Spleen (tissue), 11 donors: ENCODE results near the gene TNS4. TPM values are rescaled to one million over a fixed set of nuclear protein-coding genes. Genes with fewer than 3 reads are reported as not detected.
A peak's percentile ranks its signal among the peaks of the same experiment; 100 is the strongest.

Experiments used
- DNase-seq: peaks from one replicate; pipeline ENCODE4 v3.0.0-alpha.2; 2020
- H3K27ac ChIP-seq, 8 donors: fragments of 200-600 bp; sonication (generic) in 7 of 8; 1 replicate in 4 of 8; 2 replicates in 4 of 8; pipeline versions ENCODE4 v1.5.0 to v1.8.0; 2016 to 2021; ENCODE audit warnings: inconsistent platforms in 4 of 8, mild to moderate bottlenecking in 4 of 8, moderate library complexity in 1 of 8
- H3K27me3 ChIP-seq, 7 donors: fragments of 200-600 bp; sonication (generic) in 6 of 7; replicated peaks in 1 of 7; 1 replicate in 4 of 7; 2 replicates in 3 of 7; pipeline versions ENCODE4 v1.5.0 to v1.8.0; 2016 to 2021; ENCODE audit warnings: inconsistent platforms in 3 of 7, mild to moderate bottlenecking in 1 of 7
- H3K36me3 ChIP-seq, 6 donors: fragments of 200-600 bp; sonication (generic) in 5 of 6; 1 replicate in 4 of 6; 2 replicates in 2 of 6; pipeline versions ENCODE4 v1.5.0 to v1.8.0; 2016 to 2021; ENCODE audit warnings: inconsistent platforms in 2 of 6
- H3K4me1 ChIP-seq, 6 donors: fragments of 200-600 bp; sonication (generic) in 5 of 6; 1 replicate in 3 of 6; 2 replicates in 3 of 6; pipeline versions ENCODE4 v1.5.0 to v1.8.0; 2016 to 2021; ENCODE audit warnings: inconsistent platforms in 3 of 6
- H3K4me3 ChIP-seq, 8 donors: fragments of 200-600 bp; sonication (generic) in 7 of 8; 1 replicate in 4 of 8; 2 replicates in 4 of 8; pipeline versions ENCODE4 v1.5.0 to v1.8.0; 2016 to 2021; ENCODE audit warnings: inconsistent platforms in 4 of 8, mild to moderate bottlenecking in 4 of 8, moderate library complexity in 2 of 8
- H3K9me3 ChIP-seq, 8 donors: fragments of 200-600 bp; sonication (generic) in 7 of 8; 1 replicate in 4 of 8; 2 replicates in 4 of 8; pipeline versions ENCODE4 v1.5.0 to v1.8.0; 2016 to 2021; ENCODE audit warnings: inconsistent platforms in 4 of 8
- POLR2A ChIP-seq, 3 donors: fragments of 450-650 bp; IDR thresholded peaks; one replicate each; pipeline ENCODE4 v1.5.1; 2017; ENCODE audit warnings: antibody characterized with exemption in 3 of 3, mild to moderate bottlenecking in 1 of 3
- POLR2AphosphoS5 ChIP-seq, 3 donors: sonication (generic); formaldehyde crosslinking; IDR thresholded peaks; one replicate each; pipeline ENCODE4 v1.5.1; 2017; ENCODE audit warnings: antibody characterized with exemption in 3 of 3
- WGBS, 5 donors: extraction: QIAGEN DNeasy Blood & Tissue Kit in 3 of 5; methylation state at CpG; one replicate each; pipeline versions ENCODE4 v1.1.5 to v1.1.7; 2013 to 2018; 5-methylcytosine and 5-hydroxymethylcytosine counted together
- intact Hi-C: fragments of 100-400 bp; cut with DNase I; formaldehyde crosslinking; loops from one replicate; pipeline ENCODE4 v1.15.0; 2023; ENCODE audit warnings: low total_unique reads
- polyA plus RNA-seq, 3 donors: library from polyadenylated mRNA; stranded (reverse); fragments of 200-250 nt; gene quantifications; one replicate each; pipeline ENCODE4 v1.2.1, GENCODE V29; 2013
- total RNA-seq, 7 donors: library from RNA; depleted of rRNA in 3 of 7; stranded (reverse); fragments of >200 nt in 3 of 7; fragmentation: NEBNext Ultra II Directional in 4 of 7; extraction: Animal tissue kit (Norgen Biotek cat#: 25700) in 4 of 7; gene quantifications; one replicate each; pipeline versions ENCODE4 v1.1.0 to v1.2.1, GENCODE V29; 2016 to 2021
- TF ChIP-seq, protein P1 (sequence below), 11 experiments: fragments of 200-600 bp in 7 of 11; fragments of 450-650 bp in 4 of 11; sonication (generic) in 4 of 11; IDR thresholded peaks in 8 of 11; conservative IDR thresholded peaks in 3 of 11; 1 replicate in 7 of 11; 2 replicates in 4 of 11; pipeline versions ENCODE4 v1.4.0 to v1.8.0; 2016 to 2021; ENCODE audit warnings: antibody characterized with exemption in 11 of 11, inconsistent platforms in 4 of 11, mild to moderate bottlenecking in 1 of 11
- donor health status: healthy with polysubstance abuse.
- donor health status: DM: no; HTN: no; CAD: no; lungs with moderate emphysema.
- donor health status: DM: no; HTN: no; CAD: no.
- donor health status: Bipolar disorder and iron deficiency.
- donor health status: healthy.
- donor health status: DM: no; HTN: no; CAD: no.
- donor health status: DM: yes; HTN: yes; CAD: no.

Gene TNS4
- total and polyA plus RNA-seq, 10 donors, result 0.14 to 1.3 (median 0.37) TPM; not detected in 1

DNA sequence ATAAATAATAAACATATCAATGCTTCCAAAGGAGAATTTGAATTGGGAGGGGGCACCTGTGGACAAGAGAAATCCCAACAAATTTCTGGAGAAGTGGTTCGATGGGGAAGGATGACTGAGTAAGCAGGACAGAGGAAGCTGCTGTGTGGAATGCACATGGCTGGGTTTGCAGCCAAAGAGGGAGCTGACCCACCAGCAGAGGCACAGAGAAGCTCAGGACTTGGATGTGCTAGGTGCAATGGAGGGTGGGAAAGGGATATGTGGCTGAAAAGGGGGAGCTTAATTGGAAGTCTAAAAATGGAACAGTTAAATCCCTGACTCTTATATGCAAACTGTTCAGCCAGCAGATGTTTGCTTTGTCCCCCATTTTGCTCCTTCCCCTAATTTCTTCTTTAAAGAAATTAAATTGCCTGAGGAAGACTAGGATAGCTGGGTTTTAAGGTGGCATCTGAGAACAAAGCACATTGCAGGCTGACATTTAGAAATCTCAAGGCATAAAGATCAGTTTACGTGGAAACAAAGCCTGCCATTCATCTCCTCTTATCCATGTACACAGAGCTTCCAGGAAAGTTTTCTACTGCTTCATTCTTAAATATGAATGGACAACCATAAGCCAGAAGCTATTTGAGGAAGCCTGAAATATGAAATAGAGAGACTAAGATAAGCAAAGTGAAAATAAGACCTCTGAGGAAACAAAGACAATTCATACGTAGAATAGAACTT lies 23.0 kb upstream of the TNS4 start:
- TF ChIP-seq POLR2AphosphoS5 (IDR thresholded peaks at IDR 0.05) (no peak), POLR2A (IDR thresholded peaks at IDR 0.05) (no peak)
- TF ChIP-seq, protein P1, sequence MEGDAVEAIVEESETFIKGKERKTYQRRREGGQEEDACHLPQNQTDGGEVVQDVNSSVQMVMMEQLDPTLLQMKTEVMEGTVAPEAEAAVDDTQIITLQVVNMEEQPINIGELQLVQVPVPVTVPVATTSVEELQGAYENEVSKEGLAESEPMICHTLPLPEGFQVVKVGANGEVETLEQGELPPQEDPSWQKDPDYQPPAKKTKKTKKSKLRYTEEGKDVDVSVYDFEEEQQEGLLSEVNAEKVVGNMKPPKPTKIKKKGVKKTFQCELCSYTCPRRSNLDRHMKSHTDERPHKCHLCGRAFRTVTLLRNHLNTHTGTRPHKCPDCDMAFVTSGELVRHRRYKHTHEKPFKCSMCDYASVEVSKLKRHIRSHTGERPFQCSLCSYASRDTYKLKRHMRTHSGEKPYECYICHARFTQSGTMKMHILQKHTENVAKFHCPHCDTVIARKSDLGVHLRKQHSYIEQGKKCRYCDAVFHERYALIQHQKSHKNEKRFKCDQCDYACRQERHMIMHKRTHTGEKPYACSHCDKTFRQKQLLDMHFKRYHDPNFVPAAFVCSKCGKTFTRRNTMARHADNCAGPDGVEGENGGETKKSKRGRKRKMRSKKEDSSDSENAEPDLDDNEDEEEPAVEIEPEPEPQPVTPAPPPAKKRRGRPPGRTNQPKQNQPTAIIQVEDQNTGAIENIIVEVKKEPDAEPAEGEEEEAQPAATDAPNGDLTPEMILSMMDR (IDR thresholded peaks at IDR 0.05 in 8 of 11, conservative IDR thresholded peaks at IDR 0.05 in 3 of 11), result no peak
- WGBS, 5 donors, result 74 to 85% (median 81%) methylated on average over 3 of the region's 3 CpGs

DNA sequence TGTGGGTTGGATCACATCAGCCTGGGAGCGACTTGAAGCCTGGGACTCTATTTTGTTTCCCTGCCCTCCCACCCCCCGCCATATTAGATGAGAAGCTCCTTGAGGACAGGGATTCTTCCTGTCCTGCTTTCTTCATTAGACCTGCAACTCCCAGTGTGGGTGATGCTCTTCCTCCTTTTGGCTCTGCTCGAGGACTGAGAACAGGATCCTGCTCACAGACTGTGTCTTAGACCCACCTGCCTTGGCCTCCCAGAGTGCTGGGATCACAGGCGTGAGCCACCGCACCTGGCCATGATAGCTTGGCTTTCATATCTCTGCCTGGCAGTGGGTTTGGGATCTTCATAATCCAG lies 21.5 kb upstream of the TNS4 start:
- Histone ChIP-seq H3K27me3 (no peaks in the 10 kb centered on the region), H3K9me3 (peaks cover 0 to 21% (median 8%) of the 10 kb centered on the region in 8 donors), H3K27ac (peak overlapping the region in 4 of 8 donors; percentile 26 to 61 (median 52)), H3K4me3 (no peak overlapping the region), H3K4me1 (peaks cover 0 to 36% (median 8%) of the 10 kb centered on the region in 6 donors), H3K36me3 (no peaks in the 10 kb centered on the region)
- WGBS, 5 donors, result 89 to 95% (median 92%) methylated on average over 3 to 5 of the region's 5 CpGs
- TF ChIP-seq, protein P1 (IDR thresholded peaks at IDR 0.05 in 8 of 11, conservative IDR thresholded peaks at IDR 0.05 in 3 of 11), result no peak
- TF ChIP-seq POLR2A (IDR thresholded peaks at IDR 0.05) (no peak), POLR2AphosphoS5 (IDR thresholded peaks at IDR 0.05) (no peak)
- intact Hi-C loops, result loop anchor here (10.0 kb wide), 1 partner anchor 48 kb away; no protein-coding TSS in a partner anchor
- no peak for DNase-seq

More for the DNA sequence above, 23.0 kb upstream of the TNS4 start:
- peak; percentile 28 for DNase-seq
- no peak overlapping the region for H3K4me3 ChIP-seq
- no peaks in the 10 kb centered on the region for H3K36me3 ChIP-seq
- H3K27ac ChIP-seq, result no peak overlapping the region
- H3K4me1 ChIP-seq, result peaks cover 0 to 36% (median under 1%) of the 10 kb centered on the region in 6 donors
- peaks cover 0 to 21% (median 8%) of the 10 kb centered on the region in 8 donors for H3K9me3 ChIP-seq
- intact Hi-C loops, result loop anchor here (10.0 kb wide), 1 partner anchor 50 kb away; no protein-coding TSS in a partner anchor
- H3K27me3 ChIP-seq, result no peaks in the 10 kb centered on the region

DNA sequence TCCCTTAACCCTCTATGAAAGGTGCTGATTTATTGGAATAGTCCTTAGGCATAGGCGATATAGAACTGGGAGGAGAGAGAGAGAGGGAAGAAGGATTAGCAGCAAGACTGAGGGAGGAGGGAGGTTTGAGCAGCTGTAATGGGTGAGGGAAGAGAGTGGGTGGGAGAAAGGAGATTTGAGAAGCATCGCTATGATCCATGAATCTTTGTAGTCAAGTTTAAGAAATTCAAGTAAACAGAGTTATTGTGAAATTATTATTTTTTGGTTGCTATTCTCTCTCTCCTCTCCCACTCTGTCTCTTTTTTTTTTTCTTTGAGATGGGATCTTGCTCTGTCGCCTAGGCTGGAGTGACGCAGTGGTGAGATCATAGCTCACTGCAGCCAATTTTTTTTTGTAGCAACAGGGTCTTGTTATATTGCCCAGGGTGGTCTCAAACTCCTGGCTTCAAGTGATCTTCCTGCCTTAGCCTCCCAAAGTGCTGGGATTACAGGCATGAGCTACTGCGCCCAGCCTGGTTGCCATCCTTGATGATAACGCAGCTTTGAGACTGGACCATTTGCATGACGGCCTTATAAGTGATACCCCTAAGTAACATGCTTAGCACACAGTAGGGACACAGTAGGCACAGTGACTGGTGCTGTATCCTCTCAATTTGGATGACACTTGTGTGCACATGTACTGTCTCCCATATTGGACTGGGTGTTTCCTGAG lies 21.0 kb upstream of the TNS4 start:
- H3K27me3 ChIP-seq, result no peaks in the 10 kb centered on the region
- TF ChIP-seq, protein P1 (IDR thresholded peaks at IDR 0.05 in 8 of 11, conservative IDR thresholded peaks at IDR 0.05 in 3 of 11), result no peak
- TF ChIP-seq POLR2A (IDR thresholded peaks at IDR 0.05) (no peak), POLR2AphosphoS5 (IDR thresholded peaks at IDR 0.05) (no peak)
- intact Hi-C loops, result loop anchor here (10.0 kb wide), 1 partner anchor 48 kb away; no protein-coding TSS in a partner anchor
- H3K4me3 ChIP-seq, result no peak overlapping the region
- H3K4me1 ChIP-seq, result peaks cover 2 to 38% (median 13%) of the 10 kb centered on the region in 6 donors
- no peak for DNase-seq
- WGBS, 5 donors, result 90 to 97% (median 90%) methylated on average over 7 of the region's 7 CpGs
- no peaks in the 10 kb centered on the region for H3K36me3 ChIP-seq
- peak overlapping the region in 4 of 8 donors; percentile 26 to 61 (median 52) for H3K27ac ChIP-seq
- H3K9me3 ChIP-seq, result peaks cover 0 to 21% (median 8%) of the 10 kb centered on the region in 8 donors
